Ramos (cell line): Measurements from ENCODE around the gene SMYD4.
"Not testable (repeated sequence)": the region's sequence is repeated elsewhere in the genome, so short reads cannot be mapped to it uniquely, and the experiment has no call there.

Experiments used
- in situ Hi-C: fragments of 300-500 bp; cut with MboI; formaldehyde crosslinking; loops from one replicate; pipeline ENCODE4 v1.14.3; 2022; ENCODE audit warnings: low sequenced_read_pairs; ENCODE audit not compliant: unreplicated experiment

Gene SMYD4

DNA sequence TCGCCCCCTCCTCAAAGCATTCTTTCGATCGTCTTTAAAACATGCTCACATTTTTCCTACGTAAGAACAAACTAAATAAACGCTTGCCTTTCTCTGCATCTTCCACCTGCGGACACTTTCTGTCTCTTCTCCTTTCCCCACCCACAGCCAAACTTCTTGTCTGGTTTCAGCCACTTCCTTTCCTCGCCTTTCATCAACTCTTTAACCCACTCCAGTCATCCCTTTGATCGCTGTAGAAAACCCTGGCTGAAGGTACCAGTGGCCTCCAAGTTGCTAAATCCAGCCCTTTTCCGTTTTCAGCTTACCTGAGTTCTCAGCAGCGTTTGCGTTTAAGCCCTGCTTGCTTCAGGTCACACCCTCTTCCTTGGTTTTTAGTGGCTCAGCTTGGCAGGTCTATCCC, 586 bp upstream of the SMYD4 start:
- in situ Hi-C loops, result no loop called here

DNA sequence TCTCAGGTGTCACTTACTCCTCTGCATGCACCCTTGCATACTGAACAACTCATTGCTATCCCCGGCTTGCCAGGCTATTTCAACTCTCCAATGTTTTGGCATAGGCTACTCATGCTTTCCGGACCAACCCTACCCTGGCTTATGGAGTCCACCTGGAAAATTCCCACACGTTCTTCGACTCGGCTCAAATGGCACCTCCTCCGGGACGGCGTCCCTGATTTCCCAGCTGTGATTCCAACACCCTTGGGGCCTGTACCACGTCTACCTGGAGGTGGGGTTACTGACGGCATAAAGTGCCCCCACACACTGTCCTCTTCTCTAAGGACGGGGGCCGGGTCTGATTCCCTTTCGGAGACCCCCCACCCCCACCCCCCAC, 498 bp downstream of the SMYD4 start:
- in situ Hi-C loops, result no loop called here

DNA sequence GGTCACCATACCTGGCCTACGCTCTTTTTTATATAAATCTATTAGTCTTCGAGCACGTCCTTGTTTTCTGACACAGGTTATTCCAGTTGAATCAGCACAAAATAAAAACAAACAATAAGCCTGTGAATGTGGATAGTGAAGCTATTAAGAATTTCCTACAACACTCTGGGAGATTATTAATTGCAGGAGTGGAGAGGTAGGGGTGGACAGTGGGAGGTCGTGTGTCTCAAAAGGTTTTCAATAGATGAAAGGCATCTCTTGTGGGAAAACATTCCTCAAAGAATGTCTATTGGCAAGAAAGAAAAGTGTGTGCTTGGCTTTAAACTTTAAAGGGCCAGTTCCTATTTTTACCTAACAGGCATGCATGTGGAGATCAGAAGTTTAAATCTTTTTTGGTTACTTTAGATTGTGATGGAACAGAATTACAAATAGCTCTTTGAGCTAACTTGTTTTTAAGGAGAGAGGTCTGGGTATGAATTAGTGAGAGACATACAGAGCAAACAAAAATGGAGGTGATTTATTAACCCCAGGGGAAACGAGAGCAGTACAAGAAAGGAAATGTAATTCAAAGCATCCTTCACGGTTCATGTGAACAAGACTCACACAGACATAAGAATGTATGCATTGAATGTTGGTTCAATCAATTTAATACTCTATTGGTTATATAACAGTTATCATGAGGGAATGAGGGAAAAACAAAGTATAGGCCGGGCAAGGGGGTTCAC, 9.0 kb downstream of the SMYD4 start:
- in situ Hi-C loops, result no loop called here

DNA sequence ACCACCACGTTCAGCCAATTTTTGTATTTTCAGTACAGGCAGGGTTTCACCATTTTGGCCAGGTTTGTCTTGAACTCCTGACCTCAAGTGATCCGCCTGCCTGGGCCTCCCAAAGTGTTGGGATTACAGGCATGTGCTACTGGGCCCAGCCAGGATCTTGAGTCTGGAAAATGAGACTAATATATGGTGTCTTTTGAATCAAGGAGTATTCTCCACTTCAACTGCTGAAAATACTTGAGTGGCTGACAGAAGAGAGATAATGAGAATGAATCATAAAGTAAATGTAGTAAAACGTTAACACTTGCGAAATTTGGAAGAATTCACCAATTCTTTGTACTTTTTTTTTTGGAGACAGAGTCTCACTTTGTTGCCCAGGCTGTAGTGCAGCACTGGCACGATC, 16.6 kb downstream of the SMYD4 start:
- in situ Hi-C loops, result no loop called here

DNA sequence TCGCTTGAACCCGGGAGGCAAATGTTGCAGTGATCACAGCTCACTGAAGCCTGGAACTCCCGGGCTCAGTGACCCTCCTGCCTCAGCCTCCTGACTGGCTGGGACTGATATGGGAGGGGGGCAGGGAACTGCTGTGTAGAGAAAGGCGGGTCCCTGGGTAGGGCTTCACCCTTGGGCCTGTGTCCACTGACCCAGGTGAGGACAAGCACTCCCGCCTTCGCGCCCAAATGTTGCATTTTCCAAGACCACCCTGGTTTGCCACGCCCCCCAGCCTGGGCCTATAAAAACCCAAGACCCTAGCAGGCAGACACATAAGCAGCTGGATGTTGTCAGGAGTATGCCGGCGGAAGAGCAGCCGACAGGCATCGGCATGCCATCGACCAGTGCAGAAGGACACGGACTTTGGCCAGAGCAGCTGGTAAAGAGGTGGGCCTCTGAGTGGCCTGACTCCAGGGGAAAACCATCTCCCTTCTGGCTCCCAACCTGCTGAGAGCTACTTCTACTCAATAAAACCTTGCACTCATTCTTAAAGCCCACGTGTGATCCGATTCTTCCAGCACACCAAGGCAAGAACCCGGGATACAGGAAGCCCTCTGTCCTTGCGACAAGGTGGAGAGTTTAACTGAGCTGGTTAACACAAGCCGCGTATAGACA, 19.1 kb downstream of the SMYD4 start:
- in situ Hi-C loops, result no loop called here

DNA sequence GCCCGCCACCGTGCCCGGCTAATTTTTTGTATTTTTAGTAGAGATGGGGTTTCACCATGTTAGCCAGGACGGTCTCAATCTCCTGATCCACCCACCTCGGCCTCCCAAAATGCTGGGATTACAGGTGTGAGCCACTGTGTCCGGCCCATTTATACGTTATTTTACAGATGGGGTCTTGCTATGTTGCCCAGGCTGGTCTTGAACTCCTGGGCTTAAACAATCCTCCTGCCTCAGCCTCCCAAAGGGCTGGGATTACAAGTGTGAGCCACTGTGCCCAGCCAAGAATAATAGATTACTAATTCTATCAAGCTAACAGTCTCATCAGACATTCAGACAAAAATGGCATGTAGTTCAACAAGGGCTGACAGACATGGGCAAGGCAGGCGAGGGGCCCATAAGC, 19.9 kb downstream of the SMYD4 start:
- in situ Hi-C loops, result not testable (repeated sequence)

DNA sequence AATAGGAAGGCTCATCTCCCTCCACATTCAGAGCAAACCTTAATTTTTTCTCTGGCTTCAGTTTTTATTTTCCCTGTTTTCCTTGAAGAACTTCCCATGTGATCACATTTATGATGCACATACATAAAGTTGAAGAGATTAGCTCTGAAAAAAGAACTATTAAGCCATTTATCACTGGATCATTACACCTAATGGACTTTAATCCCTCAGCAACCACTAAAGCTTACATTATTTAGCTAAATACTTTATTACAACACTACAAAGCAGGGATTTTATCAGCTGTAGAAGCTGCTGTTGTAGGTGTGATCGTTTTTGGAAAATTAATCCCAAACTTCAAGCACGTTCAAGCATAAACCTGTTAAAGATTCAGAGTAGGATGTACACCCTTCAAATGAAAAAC, 21.1 kb downstream of the SMYD4 start:
- in situ Hi-C loops, result no loop called here

DNA sequence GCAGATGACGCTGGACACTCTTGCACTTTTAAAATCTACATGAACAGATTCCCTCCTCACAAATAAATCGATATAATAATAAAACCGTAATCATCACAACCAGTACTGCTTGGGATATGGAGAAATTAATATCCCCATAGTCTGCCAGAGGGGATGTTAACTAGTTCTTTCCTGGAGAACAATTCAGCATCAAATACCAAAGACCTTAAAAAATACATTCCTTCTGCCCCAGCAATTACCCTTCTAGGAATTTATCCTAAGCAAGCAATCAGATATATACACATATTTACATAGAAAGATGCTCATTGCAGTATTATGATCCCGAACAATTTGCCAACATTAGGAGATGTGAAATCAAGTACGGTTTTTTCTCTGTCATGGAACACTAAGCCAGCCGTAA, 21.8 kb downstream of the SMYD4 start:
- in situ Hi-C loops, result no loop called here

DNA sequence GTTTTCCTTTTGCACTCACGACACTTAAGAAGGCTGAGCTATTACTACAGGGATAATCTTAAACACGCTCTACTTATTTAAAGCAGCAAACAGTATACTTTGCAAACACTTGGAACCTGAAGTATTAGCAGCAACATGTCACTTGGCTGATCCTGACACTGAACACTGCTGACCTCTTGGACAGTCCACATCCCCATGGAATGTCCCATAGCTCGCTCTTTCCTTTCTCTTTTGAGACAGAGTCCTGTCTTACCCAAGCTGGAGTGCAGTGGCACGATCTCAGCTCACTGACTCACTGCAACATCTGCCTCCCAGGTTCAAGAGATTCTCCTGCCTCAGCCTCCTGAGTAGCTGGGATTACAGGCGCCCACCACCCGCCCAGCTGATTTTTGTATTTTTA, 26.4 kb downstream of the SMYD4 start:
- in situ Hi-C loops, result no loop called here

DNA sequence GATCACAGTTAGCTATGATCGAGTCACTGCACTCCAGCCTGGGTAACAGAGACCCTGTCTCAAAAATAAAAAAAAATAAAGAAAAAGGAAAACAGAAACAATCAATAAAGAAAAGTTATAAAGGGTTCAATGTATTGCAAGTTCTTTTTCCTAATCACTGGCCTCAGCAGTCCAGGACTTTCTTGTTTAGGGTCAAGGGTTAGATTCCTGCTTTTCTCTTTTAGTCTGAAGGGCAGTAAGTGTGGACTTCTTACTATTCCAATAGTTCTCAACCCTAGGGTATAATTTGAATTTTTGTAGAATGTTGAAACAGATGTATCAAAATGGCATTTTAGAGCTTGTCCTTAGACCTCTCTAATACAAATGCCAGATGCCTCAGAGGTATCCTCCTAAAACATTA, 27.3 kb downstream of the SMYD4 start:
- in situ Hi-C loops, result no loop called here

DNA sequence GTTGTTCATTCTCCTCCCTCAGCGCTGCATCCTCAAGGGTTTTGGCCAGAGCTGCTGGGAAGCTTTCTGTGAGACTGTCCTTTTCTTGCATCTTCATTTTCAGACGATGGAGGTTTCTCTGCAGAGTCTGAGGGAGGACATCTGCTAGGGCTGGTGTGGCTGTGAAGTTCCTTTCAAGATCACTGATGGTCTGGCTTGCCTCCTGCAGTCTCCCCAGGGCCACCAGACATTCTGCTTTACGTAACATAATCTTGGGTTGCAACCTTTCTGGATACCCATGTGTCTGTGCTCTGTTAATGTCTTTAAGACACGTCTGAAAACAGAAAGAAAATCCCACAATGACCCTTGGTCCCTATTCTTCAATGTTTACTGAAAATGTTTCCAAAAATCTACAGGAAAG, 29.0 kb downstream of the SMYD4 start:
- in situ Hi-C loops, result no loop called here

DNA sequence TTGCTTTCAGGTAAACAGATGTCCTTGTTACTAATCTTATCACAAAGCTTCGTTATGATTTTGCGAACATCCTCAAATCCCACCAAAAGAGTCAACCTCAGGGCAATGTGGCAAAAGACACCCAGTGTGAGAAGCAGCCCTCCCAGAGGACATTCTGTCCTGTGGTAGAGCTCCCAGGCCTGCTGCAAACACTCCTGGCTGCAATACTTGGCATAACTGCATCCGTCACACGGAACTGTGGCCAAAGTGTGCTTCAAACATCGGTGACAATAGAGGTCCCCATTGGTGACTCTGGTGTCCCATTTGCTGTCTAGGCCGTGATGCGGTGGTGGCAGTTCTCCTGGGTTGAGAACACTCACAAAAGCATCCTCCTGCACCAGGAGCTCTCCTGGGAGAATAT, 29.5 kb downstream of the SMYD4 start:
- in situ Hi-C loops, result no loop called here

DNA sequence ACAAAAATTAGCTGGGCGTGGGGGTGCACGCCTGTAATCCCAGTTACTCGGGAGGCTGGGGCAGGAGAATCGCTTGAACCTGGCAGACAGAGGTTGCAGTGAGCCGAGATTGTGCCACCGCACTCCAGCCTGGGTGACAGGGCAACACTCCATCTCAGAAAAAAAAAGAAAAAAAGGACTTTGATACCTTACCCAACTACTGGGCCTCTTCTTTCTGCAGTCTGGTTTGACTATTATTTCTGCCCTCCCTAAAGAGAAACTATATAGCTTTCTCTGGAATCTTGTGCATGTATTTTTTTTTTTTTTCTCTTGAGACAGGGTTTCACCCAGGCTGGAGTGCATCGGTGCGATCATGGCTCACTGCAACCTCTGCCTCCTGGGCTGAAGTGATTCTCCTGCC, 31.9 kb downstream of the SMYD4 start:
- in situ Hi-C loops, result not testable (repeated sequence)

DNA sequence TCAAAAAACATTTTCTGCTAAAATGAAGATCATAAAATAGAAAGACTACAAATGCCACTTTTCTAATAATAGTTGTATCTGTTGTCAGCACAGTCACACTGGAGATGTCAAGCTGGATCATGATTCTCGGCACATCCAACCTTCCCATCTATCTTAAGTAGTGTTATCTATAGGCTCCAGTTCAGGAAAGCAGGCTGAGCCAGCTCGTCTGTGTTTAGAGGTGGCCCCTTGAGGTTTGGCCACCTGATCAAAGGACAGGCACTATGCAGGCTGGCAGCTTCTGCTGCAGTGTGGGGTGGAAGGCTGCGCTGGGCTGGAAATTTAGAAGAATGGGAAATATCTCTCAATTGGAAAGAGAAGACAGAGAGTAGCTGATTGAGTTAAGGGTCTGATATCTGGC, 32.4 kb downstream of the SMYD4 start:
- in situ Hi-C loops, result no loop called here

DNA sequence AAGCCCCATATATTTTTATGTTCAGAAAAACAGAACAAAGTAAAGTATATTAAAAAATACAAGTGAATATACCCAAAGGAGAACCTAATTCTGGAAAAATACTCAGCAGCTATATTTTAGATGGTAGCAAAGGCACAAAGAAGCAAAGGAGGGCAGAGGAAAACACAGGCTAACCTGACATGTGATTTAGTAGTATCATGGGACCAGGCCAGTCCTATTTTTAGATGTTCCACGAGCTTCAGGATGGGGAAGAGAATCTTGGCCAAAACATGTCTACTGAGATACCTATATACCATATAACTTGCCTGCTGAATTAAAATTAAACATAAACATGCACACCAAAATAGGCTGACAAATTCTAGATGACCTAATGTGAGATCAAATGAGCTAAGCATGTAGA, 32.9 kb downstream of the SMYD4 start:
- in situ Hi-C loops, result no loop called here

DNA sequence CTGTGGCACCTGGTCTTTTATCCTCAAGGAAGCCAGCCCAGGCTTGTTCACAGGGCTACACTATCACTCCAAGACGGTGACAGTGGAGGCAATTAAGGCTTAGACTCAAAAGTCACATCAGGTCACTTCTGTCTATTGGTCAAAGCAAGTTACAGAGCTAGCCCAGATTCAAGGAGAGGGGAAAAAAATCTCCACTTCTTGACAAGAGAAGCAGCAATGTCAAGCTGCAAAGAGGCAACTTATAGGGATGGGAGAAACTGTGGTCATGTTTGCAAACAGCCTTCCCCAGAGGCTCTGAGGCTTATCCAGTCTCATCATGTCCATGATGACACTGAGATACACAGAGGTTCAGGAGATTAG, 36.3 kb downstream of the SMYD4 start:
- in situ Hi-C loops, result no loop called here

DNA sequence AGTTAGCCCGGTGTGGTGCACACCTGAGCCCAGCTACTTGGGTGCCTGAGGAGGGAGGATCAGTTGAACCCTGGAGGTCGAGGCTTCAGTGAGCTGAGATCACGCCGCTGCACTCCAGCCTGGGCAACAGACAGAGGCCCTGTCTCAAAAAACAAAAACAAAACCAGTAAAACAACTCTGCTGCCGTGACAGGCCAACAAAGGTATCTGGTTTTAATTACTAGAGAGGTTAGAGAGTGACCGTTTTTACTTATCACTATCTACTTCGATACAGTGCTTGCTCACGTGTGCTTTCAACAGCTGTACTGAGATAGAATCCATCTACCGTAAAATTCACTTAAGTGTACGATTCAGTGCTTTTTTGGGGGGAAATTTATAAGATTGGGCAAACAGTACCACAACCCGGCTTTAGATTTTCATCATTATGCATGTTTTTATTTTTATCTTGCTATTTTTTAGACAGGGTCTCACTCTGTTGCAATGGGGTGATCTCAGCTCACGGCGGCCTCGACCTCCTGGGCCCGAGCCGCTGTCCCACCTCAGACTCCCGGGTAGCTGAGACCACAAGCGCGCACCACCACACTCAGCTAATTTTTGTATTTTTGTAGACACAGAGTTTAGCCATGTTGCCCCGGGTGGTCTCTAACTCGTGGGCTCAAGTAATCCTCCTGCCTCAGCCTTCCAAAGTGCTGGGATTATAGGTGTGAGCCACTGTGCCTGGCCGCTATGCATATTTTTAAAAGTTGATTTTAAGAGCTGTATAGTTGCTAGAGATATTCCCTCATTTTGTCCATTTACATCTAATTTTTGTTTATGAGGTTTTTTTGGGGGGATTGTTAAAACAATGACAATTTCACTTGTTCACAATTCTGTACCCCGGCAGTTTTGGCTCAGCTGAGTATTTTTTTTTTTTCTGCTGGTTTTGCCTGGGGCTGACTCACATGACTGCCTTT, 36.9 kb downstream of the SMYD4 start:
- in situ Hi-C loops, result no loop called here

DNA sequence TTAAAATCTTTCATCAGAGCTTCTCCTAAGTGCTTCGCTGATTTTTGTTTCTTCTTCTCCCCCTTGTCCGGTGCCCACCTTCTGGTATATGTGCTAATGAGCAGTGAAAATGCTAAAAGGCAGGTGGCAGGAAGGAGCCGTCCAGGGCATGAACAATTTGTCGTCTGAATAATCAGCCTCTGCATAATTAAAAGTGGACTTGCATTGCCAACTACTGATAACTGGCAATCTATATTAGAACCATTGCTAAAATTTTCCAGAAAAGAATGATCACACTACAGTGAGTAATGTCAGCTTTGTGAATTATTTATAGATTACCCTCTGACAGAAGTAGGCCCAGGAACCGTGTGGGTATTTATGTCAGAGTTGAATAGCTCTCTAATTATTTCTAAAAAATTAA, 39.8 kb downstream of the SMYD4 start:
- in situ Hi-C loops, result no loop called here

DNA sequence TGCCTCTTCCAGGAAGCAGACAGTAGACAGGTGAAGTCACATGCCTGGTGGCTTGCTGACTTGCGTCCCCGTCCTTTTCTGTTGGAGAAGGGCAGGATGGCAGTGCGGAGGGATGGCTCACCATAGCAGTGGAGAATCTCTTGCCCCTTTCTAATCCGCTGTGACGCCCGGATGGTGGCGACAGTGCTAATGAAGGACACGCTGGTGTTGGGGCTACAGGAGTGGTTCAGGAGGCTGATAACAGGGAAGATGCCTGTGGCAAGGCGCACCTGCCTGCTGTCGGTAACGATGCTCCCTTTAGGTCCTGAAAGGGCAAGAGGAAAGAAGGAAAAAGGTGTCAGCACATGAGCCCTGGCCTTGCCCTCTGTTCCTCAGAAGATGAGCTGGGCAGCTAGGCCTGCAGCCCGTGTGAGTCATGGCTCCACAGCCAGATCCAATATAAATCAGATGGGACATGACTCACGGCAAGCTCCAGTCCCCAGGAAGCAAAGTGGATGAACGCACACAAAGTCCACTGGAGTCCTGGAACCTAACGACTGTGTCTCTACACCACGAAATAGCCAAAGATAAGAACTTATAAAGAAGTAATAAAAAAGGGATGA, 42.3 kb downstream of the SMYD4 start:
- in situ Hi-C loops, result no loop called here

DNA sequence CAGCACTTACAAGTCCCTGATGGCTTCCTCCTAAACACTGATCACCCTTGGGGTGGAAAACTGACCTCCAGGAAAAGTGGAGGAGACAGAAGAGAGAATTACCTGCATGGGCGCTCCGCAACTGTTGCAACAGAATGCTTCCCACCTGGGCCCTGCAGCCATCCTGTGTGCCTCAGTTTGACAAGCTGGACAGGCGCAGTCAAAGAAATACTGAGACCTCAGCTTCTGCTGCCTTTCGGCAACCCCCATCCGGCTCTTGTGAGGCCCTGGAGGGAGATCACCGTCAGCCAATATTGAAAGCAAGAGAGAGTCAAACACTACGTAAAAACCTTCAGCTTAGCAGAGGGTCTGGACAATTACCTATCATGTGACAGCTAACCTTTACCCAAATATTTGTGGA, 43.0 kb downstream of the SMYD4 start:
- in situ Hi-C loops, result no loop called here

DNA sequence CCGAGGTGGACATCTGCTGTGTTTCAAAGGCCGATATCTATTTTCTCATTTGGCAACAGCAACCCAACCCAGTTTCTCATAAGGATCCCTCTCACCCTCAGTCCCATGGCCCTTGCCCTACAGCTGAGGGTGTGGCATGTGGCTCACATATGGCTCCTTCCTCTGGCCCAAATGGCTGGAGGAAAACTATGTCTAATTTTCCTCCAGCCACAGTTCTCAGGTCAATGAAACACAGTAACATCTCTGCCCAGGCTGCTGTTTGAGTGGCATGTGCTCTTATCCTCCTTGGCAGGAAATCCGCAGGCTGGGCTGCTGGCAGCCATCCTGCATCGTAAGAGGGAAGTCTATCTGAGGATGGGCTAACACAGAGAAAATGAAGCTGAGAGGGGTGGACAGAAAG, 43.8 kb downstream of the SMYD4 start:
- in situ Hi-C loops, result no loop called here
